GM12873 (cell line): Measurements from ENCODE around the gene SGK2.

Source experiments
- TF ChIP-seq, protein P1 (sequence below): IDR thresholded peaks from 2 replicates; pipeline ENCODE4 v1.5.1; 2012; ENCODE audit warnings: low read depth, mild to moderate bottlenecking, moderate library complexity, low read length, control low read depth; ENCODE audit not compliant: insufficient read depth; ENCODE audit errors: missing control alignments

Gene SGK2

GRCh38 chr20:43550456-43550855, 8.4 kb upstream of the SGK2 start:
- TF ChIP-seq, protein P1, sequence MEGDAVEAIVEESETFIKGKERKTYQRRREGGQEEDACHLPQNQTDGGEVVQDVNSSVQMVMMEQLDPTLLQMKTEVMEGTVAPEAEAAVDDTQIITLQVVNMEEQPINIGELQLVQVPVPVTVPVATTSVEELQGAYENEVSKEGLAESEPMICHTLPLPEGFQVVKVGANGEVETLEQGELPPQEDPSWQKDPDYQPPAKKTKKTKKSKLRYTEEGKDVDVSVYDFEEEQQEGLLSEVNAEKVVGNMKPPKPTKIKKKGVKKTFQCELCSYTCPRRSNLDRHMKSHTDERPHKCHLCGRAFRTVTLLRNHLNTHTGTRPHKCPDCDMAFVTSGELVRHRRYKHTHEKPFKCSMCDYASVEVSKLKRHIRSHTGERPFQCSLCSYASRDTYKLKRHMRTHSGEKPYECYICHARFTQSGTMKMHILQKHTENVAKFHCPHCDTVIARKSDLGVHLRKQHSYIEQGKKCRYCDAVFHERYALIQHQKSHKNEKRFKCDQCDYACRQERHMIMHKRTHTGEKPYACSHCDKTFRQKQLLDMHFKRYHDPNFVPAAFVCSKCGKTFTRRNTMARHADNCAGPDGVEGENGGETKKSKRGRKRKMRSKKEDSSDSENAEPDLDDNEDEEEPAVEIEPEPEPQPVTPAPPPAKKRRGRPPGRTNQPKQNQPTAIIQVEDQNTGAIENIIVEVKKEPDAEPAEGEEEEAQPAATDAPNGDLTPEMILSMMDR: no peak

GRCh38 chr20:43554369-43554768, 4.5 kb upstream of the SGK2 start:
- TF ChIP-seq, protein P1: no peak

GRCh38 chr20:43559147-43559987, 540 bp downstream of the SGK2 start:
- TF ChIP-seq, protein P1: no peak

DNA sequence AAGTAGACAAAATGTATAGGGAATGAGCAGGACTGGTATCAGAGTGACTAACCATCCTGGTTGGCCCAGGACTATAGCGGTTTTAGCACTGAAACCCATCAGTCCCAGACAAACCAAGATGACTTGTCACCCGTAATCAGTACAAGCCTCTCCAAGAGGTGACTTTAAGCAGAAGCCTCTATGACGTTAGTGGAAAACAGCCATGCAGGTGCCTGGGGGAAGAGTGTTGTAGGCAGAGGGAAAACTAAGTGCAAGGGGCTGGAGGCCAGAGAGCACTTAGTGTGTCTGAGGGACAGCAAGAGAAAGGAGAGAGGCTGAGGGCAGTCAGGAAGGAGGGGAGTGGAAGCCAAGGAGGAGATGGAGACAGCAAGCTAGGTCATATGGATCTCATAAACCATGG, 2.1 kb downstream of the SGK2 start:
- TF ChIP-seq, protein P1: no peak

GRCh38 chr20:43563429-43563828, 4.6 kb downstream of the SGK2 start:
- TF ChIP-seq, protein P1: peak; percentile 23

GRCh38 chr20:43563991-43564390, 5.2 kb downstream of the SGK2 start:
- TF ChIP-seq, protein P1: no peak

DNA sequence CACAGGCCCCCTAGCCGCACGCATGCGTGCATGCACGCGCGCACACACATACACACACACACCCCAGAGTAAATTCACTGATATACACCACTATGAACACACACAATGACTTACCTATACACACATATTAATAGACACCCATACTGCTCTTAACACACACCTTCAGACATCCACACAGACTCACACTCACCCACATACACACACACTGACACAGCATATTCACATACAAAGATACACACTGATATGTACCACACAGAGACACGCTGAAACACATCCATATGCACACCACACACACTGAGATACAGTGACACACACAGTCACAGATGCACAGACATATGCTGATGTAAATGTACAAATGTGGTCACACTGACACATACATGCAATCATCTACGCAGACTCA, 5.6 kb downstream of the SGK2 start:
- TF ChIP-seq, protein P1: no peak
